ENCODE results near the gene ENTPD6. TPM values are rescaled to one million over a fixed set of nuclear protein-coding genes. Genes with fewer than 3 reads are reported as not detected.

Gene ENTPD6
- total RNA-seq, 1 donor from 2014 or later: 118 TPM

DNA sequence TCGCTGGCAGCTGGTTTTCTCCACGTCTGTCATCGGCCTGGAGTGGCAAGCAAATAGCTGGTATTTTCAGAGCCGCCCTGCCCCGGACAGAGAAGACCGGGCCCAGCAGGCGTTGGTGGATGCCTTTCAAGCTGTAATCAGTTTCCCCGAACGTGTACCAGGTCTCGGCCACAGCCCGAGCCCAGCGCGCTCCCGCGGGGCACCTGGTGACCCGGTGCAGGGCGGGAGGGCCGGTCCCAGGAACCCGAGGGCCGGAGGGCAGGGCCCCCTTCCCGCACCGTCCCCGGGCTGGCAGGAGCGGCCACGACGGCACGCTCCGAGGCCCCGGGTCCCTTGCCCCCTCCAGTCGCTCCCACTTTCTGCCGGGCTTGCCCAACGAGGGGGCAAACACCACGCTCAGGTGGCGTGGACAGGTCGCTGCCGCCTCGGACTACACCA lies 52.0 kb downstream of the ENTPD6 start:
- intact Hi-C loops (cut with DNase I): loop anchor here (5.0 kb wide), 1 partner anchor 50 kb away; the partner anchor contains the start of gene ENTPD6
- ATAC-seq (ENCODE audit: poor library complexity) (peak; percentile 69), DNase-seq (peak; percentile 75)

DNA sequence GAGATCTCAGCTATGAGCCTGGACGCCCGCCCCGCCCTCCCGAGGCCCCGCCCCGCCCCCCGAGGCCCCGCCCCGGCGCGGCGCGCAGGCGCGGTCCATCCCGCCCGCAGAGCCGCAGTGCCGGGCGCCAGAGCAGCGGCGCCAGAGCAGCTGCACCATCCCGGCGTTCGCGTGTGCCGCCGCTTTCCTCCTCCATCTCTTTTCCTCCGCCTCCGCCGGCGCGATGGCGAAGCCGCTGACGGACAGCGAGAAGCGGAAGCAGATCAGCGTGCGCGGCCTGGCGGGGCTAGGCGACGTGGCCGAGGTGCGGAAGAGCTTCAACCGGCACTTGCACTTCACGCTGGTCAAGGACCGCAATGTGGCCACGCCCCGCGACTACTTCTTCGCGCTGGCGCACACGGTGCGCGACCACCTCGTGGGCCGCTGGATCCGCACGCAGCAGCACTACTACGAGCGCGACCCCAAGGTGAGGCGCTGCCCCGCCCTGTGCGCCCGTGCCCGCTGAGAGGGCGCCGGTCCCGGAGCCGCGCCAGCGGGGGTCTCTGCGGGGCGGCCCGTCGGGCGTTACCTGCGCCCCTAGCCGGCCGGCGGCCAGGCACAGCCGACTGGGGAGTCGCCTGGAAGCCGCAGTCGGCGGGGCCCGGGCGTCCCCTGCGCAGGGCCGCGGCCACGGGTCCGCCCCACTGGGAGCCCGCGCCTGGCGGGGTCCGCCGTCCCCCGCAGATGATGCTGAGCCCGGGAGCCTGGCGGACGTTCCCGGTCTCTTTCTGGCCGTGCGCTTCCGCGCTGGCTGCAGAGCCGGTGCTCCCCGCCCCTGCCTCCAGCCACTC lies 52.7 kb downstream of the ENTPD6 start, which contains the start of gene PYGB:
Gene PYGB, plus strand, starts transcription at position 130 of the 830 bp plus-strand sequence. Its CDS starts 94 bp downstream, at position 224.
- peak; percentile 88 for ATAC-seq (ENCODE audit: poor library complexity)
- peak; percentile 87 for DNase-seq
- intact Hi-C loops (cut with DNase I): loop anchor here (5.0 kb wide), 1 partner anchor 51 kb away; the partner anchor contains the start of gene ENTPD6

DNA sequence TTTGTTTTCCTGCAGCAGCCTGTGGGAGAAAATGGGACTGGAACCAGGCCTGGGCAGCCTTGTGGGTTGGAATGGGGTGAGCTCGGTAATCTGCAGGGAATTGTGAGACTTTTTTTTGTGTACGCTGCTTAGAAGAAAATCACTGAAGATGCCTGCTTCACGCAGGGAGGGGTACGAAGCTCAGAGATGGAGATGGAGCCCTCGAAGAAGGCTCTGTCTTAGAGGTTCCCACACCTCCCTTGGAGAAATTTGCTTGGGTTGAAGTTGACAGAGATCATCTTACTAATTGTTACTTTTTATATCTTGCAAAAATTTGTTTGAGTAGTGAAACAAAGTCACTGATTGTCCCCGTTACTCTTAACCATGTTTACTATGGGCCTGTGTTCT lies 53.3 kb downstream of the ENTPD6 start:
- ATAC-seq (ENCODE audit: poor library complexity) (no peak), DNase-seq (no peak)
- intact Hi-C loops (cut with DNase I): loop anchor here (5.0 kb wide), 1 partner anchor 51 kb away; the partner anchor contains the start of gene ENTPD6

DNA sequence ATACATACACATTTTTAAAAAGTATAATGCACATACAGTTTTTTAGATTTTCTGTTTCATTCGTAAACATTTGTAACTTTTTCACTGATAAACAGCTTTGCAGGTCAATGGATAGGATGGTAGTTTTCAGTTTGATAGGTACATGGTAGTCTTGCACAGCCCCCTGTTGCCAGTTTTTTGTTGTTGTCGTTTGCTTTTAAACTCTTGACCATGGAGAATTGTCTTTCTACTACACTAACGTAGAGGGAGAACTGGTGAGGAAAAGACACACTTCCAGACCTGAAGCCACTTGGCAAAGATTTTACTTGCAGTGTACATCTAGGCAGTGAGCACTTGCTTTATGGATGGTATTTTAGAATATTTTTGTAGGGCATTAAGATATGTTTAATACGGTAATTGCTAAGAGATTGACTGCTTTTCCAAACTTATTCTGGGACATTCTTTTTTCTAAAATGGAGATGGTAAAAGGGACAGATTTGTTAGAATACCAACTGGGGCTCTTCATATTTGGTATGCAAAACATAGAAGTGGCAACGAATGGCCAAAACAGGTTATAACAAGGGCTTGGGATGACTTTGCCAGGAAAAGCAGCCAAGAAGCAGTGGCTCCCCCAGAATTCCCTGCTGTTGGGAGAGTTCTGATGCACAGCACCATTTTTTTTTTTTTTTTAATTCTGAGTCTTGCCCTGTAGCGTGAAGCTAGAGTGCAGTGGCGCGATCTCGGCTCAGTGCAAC lies 53.9 kb downstream of the ENTPD6 start:
- ATAC-seq (ENCODE audit: poor library complexity) (peak; percentile 12), DNase-seq (no peak)
- intact Hi-C loops (cut with DNase I): loop anchor here (5.0 kb wide), 1 partner anchor 52 kb away; the partner anchor contains the start of gene ENTPD6

DNA sequence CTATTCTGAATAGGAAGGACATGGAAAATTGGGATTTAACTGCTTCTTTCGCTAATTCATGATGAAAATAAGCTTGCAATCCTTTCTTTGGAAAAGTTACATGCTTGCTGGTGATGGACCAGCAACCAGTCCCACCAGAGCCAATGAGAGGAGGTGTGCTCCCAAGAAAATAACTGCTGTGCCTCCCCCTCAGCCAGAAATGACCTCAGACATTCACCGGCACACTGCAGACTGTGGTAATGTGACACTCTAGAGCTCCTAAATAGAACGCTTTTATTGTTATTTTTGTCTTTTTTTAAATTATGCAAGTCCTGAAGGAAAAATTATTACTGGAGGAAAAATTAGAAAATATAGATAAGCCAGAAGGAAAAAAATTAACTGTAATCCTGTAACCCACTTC lies 55.0 kb downstream of the ENTPD6 start:
- DNase-seq (no peak), ATAC-seq (ENCODE audit: poor library complexity) (no peak)
- intact Hi-C loops (cut with DNase I): loop anchor here (10.0 kb wide), 1 partner anchor 196 kb away; the partner anchor contains the start of gene ACSS1

DNA sequence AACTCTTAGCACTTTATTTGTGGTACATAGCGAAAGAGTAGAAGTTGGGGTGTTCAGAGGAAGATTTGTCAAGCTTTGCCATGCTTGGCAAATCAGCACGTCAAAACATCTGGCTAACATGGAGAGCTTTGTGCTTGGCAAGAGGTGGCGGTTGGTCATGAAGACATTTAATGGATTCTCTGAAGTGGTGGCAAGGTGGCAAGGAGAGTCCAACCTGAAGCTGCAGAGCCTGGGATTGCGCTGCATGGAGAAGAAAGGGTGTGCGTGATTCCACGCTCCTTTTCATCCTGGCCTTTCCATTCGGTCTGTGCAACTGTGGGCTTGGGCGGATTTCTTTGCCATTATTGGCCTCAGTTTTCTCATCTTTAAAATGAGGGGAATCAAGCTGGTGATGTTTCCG lies 55.5 kb downstream of the ENTPD6 start:
- intact Hi-C loops (cut with DNase I): loop anchor here (10.0 kb wide), 1 partner anchor 196 kb away; the partner anchor contains the start of gene ACSS1
- DNase-seq (no peak), ATAC-seq (ENCODE audit: poor library complexity) (no peak)

DNA sequence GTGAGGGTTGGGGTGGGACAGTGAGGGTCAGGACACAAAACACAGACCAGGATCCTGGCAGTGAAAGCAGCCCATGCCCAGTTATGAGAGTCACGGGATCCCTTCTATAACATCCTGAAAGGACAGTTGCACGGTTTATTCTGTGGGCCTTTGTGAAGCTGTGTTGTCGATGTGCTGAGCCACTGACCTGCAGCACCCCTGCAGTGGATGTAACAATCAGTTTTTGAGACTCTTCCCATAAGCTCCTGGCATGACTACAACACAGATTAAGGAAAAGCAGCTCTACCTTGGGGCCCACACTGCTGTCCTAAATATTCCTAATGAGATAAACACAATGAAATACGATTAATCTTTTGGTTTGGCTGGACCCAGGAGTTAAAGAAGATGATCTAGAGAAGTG lies 56.0 kb downstream of the ENTPD6 start:
- DNase-seq (no peak), ATAC-seq (ENCODE audit: poor library complexity) (no peak)
- intact Hi-C loops (cut with DNase I): loop anchor here (10.0 kb wide), 1 partner anchor 197 kb away; the partner anchor contains the start of gene ACSS1

DNA sequence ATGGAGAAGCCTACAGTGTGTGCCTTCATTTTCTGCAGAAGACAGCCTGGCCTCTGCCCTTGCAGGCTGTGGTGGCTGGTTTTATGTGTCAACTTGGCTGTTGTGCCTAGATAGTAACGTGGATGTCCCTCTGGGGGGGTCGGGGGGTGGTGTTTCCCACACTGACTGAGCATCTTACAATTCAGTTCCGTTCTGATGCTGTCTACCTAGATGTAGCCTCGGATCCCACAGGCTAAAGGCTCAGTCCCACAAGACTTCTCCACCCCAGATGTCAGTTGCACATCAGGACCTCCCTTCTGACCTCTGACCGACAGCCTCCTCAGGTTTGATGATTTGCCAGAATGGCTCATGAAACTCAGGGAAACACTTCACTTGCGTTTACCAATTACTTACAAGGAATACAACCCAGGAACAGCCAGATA lies 56.7 kb downstream of the ENTPD6 start:
- intact Hi-C loops (cut with DNase I): loop anchor here (10.0 kb wide), 1 partner anchor 197 kb away; the partner anchor contains the start of gene ACSS1
- ATAC-seq (ENCODE audit: poor library complexity): no peak
- DNase-seq: no peak

DNA sequence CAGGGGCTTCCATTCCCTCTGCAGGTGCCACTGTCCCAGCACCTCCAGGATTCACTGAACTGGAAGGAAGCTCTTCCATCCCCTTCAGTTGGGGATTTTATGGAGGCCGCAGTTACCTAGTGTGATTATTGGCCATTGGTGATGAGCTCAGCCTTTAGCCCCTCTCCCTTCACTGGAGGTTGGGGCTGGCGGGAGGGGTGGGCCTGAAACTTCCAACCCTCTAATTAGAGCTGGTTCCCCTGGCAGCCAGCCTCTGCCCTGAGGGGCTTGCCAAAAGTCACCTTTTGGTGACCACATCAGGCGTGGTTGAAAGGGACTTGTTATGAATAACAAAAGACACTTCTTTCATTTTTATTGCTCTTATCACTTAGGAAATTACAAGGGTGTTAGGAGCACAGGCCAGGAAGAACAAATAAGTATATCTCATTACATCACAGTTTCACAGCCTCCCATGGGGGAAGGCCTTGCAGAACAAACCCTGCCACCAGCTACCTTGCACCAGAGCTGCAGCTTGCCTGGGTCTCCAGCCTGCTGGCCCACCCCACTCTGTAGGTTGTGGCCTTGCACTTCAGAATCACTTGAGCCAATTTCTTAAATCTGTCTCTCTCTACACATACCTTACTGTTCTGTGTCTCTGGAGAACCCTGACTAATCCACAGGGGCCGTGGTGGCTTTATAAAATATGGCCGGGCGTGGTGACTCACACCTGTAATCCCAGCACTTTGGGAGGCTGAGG lies 57.3 kb downstream of the ENTPD6 start:
- intact Hi-C loops (cut with DNase I): loop anchor here (10.0 kb wide), 1 partner anchor 198 kb away; the partner anchor contains the start of gene ACSS1

DNA sequence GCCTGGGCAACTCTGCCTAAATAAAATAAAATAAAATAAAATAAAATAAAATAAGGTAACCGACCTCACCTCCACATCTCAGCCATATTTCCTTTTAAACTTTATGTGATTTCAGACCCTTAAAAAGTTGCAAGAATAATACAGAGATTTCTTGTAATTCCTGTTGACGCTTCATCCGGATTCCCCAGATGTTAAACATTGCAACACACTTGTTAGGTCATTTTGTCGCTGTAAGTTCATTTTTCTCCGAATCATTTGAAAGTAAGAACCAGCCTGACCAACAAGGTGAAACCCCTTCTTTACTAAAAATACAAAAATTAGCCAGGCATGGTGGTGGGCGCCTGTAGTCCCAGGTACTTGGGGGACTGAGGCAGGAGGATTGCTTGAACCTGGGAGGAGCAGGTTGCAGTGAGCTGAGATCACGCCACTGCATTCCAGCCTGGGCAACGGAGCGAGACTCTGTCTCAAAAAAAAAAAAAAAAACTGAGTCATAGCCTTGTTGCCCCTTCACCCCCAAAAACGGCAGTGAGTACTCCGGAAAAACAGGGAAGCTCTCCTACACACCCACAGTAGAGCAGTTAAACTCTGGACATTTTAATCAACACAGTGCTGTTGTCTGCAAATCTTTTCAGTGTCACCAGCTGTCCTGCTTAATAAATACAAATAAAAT lies 58.2 kb downstream of the ENTPD6 start:
- no peak for ATAC-seq (ENCODE audit: poor library complexity)
- intact Hi-C loops (cut with DNase I): loop anchor here (10.0 kb wide), 1 partner anchor 199 kb away; the partner anchor contains the start of gene ACSS1
- DNase-seq: no peak

More for the DNA sequence above, 57.3 kb downstream of the ENTPD6 start:
- DNase-seq (no peak), ATAC-seq (ENCODE audit: poor library complexity) (no peak)

DNA sequence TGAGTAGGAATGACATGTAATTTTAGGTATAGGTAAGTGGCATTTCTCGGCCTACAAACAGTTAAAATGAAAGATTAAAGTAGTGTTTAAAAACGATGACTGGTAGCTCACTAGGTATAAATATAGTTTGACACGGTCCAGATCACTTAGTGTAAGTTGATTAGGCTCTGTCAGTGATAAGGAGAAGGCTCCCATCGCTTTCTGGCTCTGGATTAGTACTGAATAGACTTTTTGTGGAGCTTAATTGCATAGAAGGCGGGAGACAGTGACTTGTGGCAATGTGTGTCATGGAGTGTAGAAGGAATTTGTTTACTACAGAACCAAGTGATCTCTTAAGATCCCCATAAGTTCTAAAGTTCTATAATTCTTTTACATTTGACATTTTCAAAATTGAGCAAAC lies 59.1 kb downstream of the ENTPD6 start:
- intact Hi-C loops (cut with DNase I): loop anchor here (10.0 kb wide), 1 partner anchor 200 kb away; the partner anchor contains the start of gene ACSS1
- no peak for DNase-seq
- peak; percentile 54 for ATAC-seq (ENCODE audit: poor library complexity)

DNA sequence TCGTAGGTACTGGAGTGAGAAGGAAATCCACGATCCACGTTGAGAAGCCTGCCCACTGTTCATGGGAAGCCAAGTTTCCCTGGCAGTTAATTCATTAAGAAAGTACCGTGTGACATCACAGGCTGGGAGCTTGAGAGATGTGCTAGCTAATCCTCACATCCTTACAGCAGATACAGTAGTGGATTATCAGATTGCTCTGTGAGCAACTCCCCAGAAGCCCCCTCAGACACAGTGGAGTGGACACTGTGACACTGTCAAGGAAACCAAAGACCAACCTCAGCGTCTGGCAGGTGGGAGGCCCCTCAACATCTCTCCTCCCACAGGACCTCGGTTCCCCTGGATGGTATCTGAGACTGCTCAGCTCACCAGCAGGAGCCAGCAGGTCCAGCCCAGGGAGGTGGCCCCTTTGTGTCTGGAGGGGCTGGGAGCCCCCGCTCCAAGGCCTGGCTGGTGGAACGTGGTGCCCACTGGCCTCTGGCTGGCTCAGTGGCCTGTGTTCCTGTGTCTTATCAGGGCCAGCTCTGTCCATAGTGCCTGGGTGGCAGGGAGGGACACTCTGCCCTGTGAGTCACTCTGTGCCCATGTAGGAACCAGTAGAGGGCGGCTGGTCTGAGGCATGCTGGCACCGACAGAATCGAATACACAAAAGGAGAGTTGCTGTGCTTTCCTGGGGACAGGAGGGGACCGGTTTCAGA lies 59.6 kb downstream of the ENTPD6 start:
- intact Hi-C loops (cut with DNase I): loop anchor here (5.0 to 10.0 kb wide), 2 partner anchors 37 to 200 kb away; partner anchors contain the start of gene ACSS1
- peak; percentile 77 for DNase-seq
- peak; percentile 87 for ATAC-seq (ENCODE audit: poor library complexity)

DNA sequence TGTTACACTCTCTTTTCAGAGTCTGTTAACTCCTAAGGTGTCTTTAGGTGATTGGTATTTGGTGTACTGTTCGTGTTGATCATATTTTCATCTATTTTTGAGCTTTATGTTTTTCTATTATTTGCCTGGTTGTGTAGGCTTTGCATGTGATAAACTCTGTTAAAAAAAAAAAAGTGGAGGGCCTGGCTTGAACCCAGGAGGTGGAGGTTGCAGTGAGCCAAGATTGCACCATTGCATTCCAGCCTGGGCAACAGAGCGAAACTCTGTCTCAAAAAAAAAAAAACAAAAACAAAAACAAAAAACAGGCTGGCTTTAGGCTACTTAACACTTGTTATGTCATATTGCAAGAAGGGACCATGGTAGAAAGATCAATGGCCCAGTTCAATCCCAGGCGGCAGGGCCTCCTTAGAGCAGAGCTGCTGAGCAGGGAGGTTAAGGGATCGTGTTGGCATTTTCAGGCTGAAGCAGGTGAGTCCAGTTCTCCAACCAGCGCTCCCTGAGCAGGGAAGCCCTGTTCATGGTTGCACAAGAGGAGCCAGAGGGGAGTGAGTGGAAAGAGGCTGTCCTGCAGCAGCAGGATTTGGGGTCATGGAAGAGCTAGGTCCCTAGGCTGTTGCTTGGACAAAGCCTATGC lies 60.8 kb downstream of the ENTPD6 start:
- ATAC-seq (ENCODE audit: poor library complexity) (peak; percentile 45), DNase-seq (no peak)
- intact Hi-C loops (cut with DNase I): loop anchor here (5.0 to 10.0 kb wide), 2 partner anchors 36 to 202 kb away; partner anchors contain the start of gene ACSS1

DNA sequence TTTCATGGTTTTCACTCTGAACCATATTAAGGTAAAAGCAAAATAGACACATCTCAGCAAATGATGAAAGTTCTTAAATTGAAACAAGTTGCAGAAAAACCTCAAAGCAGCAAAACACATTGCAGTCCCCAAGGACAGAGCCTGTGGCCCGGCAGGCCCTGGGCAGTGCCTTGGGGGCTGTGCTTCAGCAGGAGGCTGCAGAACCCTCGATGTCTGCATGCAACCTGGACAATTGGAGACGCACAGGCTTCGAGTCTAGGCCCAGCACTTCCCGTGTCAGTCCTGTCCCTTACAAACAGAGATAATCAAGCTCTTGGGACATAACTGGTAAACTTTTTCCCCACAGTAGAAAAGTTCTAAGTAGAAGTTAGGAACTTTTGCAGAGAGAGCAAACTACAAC lies 61.6 kb downstream of the ENTPD6 start:
- DNase-seq (no peak), ATAC-seq (ENCODE audit: poor library complexity) (no peak)
- intact Hi-C loops (cut with DNase I): loop anchor here (5.0 to 10.0 kb wide), 2 partner anchors 35 to 202 kb away; partner anchors contain the start of gene ACSS1

DNA sequence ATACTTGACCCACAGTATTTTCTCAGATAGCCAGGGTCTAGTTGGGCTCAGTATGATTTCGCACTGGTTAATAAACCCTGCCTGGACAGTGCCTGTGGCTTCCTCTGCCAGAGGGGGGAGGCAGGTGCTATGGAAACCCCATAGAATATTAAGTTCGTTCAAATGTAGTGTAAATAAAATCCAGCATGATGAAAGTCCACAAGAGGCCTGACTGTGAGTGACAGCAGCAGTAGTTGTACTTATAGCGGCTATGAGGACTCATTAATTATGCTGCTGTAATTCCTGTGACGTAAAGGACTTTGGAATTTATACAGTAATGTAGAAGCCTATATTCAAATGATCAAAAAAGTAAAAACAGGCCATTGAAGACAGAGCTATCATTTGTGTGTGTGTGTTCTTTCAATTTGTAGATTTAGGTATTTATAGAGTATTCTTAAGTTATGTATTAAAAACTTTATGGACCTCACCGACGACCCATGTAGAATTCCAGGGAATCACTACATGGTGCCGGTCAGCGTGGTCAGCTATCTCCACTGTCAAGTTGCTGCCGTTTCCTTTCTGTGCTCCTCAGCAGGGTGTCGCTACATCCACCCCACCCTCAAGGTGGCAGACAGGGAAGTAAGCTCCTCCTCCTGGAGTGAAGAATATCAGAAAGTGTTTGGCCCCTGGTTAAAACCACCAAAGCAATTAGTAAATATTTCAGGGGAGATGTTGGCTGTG lies 62.4 kb downstream of the ENTPD6 start:
- intact Hi-C loops (cut with DNase I): loop anchor here (5.0 to 10.0 kb wide), 2 partner anchors 34 to 203 kb away; partner anchors contain the start of gene ACSS1
- ATAC-seq (ENCODE audit: poor library complexity) (no peak), DNase-seq (no peak)

DNA sequence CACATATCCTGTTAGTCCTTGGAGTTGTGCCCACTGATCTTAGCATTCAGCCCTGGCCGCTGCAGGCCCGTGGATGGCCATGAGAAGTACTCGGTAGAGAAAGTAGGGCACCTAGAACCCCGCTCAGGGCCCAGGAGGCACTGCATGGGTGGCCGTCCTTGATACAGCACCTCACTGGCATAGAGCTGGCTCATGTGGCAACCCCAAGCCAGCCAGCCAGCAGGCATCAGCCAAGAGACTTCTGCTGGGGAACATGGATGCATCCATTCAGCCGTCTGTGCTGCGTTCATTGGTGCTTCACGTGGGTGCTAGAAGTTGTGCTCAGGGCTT lies 62.9 kb downstream of the ENTPD6 start:
- peak; percentile 4 for ATAC-seq (ENCODE audit: poor library complexity)
- intact Hi-C loops (cut with DNase I): loop anchor here (5.0 to 10.0 kb wide), 2 partner anchors 34 to 204 kb away; partner anchors contain the start of gene ACSS1
- no peak for DNase-seq
